HG02623 (cell line): ENCODE measurements around the gene TINAGL1.

Source experiments
- ATAC-seq: cut with Tn5 transposase; IDR thresholded peaks from one replicate; pipeline ENCODE4 v1.9.1; 2021; ENCODE audit warnings: moderate library complexity; ENCODE audit not compliant: unreplicated experiment

TINAGL1 gene, protein sequence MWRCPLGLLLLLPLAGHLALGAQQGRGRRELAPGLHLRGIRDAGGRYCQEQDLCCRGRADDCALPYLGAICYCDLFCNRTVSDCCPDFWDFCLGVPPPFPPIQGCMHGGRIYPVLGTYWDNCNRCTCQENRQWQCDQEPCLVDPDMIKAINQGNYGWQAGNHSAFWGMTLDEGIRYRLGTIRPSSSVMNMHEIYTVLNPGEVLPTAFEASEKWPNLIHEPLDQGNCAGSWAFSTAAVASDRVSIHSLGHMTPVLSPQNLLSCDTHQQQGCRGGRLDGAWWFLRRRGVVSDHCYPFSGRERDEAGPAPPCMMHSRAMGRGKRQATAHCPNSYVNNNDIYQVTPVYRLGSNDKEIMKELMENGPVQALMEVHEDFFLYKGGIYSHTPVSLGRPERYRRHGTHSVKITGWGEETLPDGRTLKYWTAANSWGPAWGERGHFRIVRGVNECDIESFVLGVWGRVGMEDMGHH

GRCh38 chr1:31576201-31576669 lies at the start of gene TINAGL1:
Gene TINAGL1, plus strand, starts transcription at chr1:31576515. Its CDS starts 634 bp downstream, at chr1:31577149.
- no peak for ATAC-seq

DNA sequence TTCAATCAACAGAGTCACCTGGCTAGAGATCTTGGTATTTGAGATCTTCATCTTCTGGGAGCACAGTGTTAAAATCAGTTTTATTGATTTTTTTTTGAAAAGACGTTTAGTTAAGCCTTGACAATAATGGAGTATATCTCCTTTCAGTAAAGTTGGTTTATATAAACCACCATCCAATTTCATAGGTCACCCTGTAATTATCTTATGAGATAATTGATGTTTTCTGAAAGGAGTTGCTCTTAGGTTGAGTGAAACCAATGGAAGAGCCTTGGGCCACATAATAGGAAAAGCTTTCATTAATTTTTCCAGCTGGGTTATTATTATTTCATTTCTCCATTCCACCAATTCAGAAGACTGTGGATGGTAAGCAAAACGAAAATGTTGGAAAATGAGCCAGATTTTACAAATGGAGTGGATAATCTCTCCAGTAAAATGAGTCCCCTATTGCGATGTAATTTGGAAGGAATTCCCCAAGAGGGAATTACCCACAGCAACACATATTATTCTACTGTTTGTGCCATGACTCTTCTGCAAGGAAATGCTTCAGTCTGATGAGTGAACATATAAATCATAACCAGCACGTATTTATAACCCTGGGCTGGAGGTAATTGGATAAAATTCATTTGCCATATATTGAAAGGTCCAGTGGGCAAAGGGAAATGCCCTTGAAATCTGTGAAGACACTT lies 46.2 kb upstream of the TINAGL1 start:
- no peak for ATAC-seq

DNA sequence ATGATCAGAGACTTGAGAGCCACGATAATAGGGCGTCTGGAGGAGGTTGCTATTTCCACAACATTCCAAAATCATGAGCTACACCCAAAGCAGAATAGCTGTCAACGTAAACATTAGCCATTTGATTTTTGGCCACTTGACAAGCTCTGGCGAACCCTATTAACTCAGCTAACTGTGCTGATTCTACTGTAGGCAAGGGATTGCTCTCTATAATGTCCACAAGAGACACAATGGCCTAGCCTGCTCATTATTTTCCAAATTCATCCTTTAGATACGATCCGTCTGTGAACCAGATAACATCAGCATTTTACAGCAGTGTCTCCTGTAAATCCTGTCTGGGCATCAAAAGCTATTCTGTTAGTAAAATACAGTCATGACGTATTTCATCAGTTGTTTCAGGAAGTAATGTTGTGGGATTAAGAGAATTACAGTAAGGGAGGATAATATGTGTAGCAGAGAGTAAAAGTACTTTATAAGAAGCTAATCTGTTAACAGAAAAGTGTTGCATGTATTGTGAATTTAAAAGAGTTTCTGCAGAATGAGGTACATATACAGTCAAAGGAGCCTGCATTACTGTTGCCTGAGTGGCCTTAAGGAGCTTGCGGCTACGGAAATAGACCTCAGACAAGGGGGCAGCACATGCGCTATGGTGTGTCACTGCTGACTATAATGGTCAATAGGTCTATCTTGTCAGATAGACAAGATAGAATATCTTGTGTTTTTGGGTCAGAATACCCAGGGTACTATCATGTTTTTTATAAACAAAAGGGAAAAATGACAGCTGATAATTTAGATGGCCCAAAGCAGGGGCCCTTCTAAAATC lies 44.9 kb upstream of the TINAGL1 start:
- ATAC-seq, result no peak

GRCh38 chr1:31532173-31532572 lies 44.1 kb upstream of the TINAGL1 start:
- no peak for ATAC-seq

- no peak for ATAC-seq
Observed at GRCh38 chr1:31535561-31535960, 40.8 kb upstream of the TINAGL1 start.

DNA sequence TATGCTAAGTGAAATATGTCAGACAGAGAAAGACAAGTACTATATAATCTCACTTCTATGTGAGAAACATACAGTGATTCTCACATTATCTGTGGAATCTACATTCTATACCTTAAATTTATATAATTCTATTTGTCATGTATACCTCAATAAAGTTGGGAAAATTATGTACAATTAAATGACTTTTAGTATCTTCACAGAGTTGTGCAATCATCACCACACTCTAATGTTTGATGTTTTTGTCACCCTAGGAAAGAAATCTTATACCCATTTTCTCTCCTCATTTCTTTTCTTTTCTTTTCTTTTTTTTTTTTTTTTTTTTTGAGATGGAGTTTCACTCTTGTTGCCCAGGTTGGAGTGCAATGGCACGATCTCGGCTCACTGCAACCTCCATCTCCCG lies 37.0 kb upstream of the TINAGL1 start:
- ATAC-seq, result no peak

DNA sequence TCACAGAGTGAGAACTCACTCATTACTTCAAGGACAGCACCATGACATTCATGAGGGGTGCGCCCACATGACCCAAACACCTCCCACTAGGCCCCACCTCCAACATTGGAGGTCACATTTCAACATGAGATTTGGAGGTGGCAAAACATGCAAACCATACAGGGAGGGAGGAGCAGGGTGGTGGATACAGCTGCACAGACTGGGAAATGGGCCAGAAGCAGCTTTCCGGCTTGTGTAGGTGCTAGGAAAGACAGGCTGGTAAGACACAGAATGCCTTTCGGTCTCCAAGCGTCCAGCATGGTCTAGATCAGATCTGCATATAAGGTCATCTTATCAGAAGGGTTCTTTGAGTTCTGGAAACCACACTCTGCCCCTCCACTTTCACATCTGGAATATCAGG lies 35.1 kb upstream of the TINAGL1 start:
- ATAC-seq, result no peak

DNA sequence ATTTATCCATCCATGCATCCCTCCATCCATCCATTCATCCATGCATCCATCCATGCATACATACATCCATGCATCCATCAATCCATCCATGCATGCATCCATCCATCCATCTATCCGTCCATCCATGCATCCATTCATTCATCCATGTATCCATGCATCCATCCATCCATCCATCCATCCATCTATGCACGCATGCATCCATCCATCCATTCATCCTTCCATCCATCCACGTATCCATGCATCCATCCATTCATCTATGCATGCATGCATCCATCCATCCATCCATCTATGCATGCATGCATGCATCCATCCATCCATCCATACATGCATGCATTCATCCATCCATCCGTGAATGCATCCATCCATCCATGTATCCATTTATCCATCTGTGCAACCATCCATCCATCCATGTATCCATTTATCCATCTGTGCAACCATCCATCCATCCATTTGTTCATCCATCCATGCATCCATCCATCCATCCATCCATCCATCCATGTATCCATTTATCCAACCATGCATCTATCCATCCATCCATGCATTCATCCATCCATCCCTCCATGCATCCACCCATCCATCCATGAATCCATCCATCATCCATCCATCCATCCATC lies 30.3 kb upstream of the TINAGL1 start:
- ATAC-seq, result no peak

- ATAC-seq, result no peak
Observed at GRCh38 chr1:31548534-31548906, 27.8 kb upstream of the TINAGL1 start.

DNA sequence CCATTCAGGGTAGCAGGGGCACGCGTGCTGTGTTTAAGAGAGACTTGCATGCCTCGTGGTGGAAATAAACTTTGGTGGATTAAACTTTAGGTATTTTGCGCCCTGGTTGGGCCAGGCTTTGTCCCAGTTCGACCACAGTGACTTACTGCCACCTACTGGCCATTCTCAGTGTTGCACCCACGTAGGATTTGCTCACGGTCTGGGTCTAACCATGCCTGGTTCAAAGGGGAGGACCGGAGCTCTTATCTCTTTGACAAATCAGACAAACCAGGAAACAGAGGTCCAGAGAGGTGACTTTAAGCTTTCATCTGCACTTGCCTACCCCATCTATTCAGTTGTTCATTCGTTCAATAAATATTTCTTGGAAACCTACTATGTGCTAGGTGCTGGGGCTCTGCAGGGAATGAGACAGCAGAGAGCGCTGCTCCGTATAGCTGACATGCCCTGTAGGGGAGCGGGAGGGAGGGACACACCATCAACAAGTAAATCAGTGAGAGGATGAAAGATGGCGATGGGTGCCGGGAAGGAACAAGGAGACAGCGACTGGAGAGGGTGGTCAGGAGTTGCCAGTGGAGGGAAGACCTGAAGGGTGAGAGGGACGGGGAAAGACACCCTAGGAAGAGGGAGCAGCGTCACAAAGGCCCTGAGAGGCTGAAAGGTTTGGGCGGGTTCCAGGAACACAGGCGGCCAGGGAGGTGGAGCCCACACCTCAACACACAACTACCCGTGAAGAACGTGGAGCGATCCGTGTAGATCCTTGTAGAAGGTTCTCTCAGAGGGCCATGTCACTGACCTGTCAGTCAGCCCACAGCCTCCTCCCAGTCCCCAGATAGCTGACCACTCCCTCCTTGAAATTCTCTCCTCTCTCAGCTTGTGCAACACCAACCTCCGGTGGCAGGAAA lies 27.2 kb upstream of the TINAGL1 start:
- peak; percentile 61 for ATAC-seq

DNA sequence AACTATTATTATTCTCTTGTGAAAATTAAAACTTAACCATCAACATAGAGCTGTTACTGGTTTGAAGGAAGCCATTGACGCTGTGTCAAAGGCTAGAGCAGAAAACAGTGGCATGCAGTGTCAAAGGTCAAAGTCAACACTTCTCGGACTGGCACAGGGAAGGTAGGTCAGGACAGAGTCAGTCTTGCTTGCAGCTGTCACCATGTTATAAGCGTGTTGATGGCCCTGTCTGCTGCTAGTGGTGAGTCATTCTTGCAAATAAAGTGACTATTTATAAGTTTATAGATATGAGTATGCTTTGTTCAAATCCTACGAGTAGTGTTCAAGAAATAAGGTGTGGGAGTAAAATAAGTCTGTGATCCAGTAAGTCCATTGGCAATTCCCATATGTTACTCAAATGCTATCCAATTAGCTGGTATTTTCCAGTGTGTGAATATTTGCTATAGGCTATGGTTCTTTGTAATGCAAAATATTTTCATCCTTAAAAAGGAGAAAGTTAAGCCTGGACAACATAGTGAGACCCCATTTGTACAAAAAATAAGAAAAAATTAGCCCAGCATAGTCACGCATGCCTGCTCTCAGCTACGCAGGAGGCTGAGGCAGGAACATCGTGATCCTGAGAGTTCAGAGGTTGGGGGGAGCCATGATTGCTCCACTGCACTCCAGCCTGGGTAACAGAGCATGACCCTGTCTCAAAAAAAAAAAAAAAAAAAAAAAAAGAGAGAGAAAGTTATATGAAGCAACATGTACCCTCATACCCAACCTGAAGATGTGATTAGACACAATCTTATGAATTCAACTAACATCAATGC lies 26.3 kb upstream of the TINAGL1 start:
- ATAC-seq, result peak; percentile 43

DNA sequence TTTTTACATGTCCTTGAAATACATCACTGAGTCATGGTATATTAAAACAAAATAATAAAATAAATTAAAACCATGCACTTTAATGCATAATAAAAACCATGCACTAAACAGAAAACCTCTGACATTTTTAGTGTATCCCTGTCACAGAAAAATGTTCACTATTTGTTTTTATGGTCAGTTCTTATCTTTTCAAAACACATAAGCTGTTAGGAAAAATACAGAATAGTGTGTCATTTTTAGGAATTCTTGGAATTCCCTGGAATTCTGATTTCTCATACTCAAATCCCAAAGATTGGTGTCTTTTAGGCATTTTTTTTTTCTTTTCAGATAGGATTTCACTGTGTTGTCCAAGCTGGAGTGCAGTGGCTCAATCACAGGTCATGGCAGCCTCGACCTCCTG lies 25.1 kb upstream of the TINAGL1 start:
- no peak for ATAC-seq

GRCh38 chr1:31552489-31552888 lies 23.8 kb upstream of the TINAGL1 start:
- no peak for ATAC-seq

DNA sequence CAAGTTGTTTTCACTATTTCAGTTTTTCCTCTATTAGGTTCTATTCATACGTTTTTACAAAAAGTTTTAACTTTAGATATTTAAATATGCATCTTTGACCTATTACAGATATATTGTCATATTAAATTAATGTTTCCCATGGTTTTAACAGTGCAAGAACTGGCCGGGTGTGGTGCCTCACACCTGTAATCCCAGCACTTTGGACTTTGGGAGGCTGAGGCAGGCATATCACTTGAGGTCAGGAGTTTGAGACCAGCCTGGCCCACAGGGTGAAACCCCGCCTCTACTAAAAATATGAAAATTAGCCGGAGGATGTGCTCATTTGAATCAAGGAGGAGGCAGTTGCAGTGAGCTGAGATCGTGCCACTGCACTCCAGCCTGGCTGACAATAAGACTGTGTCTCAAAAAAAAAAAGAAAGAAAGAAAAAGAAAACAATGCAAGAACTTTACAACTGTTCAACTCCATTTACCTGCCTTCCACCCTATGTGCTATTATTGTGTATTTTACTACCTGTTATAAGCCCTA lies 19.8 kb upstream of the TINAGL1 start:
- ATAC-seq, result no peak

DNA sequence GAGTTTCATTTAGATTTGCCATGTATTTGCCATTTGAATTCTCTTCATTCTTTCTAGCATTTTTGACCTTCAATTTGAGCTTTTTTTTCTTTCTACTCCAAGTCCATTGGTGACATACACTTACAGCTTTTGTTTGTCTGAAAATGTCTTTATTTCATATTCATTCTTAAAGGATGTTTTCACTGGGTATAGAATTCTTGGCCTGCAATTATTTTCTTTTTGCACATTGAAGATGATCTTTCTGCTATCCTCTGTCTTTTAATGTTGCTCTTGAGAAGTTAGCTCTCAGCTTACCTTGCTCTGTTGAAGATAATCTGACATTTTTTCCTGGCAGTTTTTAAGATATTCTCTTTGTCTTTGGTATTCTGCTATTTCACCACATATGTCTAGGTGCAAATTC lies 16.6 kb upstream of the TINAGL1 start:
- ATAC-seq, result no peak

DNA sequence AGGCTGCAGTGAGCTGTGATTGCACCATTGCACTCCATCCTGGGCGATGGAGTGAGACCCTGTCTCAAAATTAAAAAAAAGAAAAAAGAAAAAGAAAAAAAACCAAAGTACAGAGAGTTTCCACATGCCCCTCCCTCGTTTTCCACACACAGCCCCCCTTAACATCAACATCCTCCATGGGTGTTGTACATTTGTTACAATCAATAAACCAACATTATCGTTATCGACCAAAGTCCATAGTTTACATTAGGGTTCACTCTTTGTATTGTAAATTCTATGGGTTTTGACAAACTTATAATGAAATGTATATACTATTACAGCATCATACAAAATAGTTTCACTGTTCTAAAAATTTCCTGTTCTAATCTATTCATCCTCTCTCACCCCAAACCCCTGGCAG lies 15.9 kb upstream of the TINAGL1 start:
- no peak for ATAC-seq

DNA sequence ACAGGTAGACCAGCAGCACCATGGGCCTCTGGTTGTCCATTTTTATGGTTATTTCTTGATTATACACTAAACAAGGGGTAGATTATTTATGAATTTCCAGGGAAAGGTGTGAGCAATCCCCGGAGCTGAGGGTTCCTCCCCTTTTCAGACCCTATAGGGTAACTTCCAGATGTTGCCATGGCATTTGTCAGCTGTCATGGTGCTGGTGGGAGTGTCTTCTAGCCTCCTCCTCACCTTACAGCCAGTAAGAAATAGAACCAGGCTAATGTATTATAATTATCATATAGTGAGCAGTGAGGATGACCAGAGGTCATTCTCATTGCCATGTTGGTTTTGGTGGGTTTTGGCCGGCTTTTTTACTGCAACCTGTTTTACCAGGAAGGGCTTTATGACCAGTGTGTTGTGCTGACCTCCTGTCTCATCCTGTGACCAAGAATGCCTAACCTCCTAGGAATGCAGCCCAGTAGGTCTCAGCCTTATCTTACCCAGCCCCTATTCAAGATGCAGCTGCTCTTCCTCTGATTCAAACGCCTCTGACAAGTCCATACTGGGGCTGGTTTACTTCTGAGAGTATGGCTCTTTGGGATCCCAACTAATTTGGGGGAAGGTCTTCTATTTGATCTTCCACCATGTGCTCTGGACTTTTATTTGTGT lies 13.5 kb upstream of the TINAGL1 start:
- ATAC-seq, result no peak

DNA sequence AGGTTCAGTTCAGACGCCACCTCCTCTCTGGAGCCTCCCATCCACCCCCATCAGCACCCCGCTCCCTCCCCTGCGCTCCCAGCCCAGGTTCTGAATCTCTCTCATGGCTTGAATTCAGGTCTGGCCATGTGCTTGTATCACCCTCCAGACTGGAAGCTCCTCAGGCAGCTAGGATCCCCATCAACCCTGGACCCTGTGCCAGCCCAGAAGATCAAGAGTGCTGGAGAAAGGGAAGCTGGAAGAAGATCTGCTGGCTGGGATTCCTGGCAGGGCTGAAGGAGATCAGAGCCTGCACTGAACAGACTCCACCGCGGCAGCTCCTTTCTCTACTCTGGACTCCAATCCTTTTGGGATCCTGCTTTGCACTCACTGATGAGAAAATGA lies 11.7 kb upstream of the TINAGL1 start:
- ATAC-seq, result no peak
